ENCODE measurements around the gene GSN. TPM values are rescaled to one million over a fixed set of nuclear protein-coding genes. Genes with fewer than 3 reads are reported as not detected.

Gene GSN
- total and polyA plus RNA-seq, 2 of the 13 experiments (the other 11 are each of a cell fraction or from before 2014, with no cell fraction given) = 294 to 307 TPM

GRCh38 chr9:121242959-121243346, 25.0 kb upstream of the GSN start:
- CTCF ChIA-PET (ENCODE audit: low intra/inter-chr PET ratio, low total read pairs) = no interaction called here

More at GRCh38 chr9:121242959-121243346, 25.0 kb upstream of the GSN start:
- in situ Hi-C loops (cut with HindIII; ENCODE audit: extremely low pct_ligation_motif_present, low pct_unique_long_range_greater_than_20kb) = no loop called here
- no peak for ATAC-seq
- peaks cover 9% of the 10 kb centered on the region; the same call in 1 of the 2 replicates for H3K9me3 ChIP-seq (ENCODE audit: low read length)
- intact Hi-C loops (cut with micrococcal nuclease; ENCODE audit: unreplicated experiment) = no loop called here
- TF ChIP-seq MBD4 (IDR thresholded peaks at IDR 0.05; ENCODE audit: borderline replicate concordance, low read length) (no peak), ARID5B (CRISPR knock-in tag; IDR thresholded peaks at IDR 0.05) (no peak), PLSCR1 (CRISPR knock-in tag; IDR thresholded peaks at IDR 0.05; ENCODE audit: borderline replicate concordance) (no peak), ZNF331 (CRISPR knock-in tag; IDR thresholded peaks at IDR 0.05) (no peak), KLF15 (CRISPR knock-in tag; IDR thresholded peaks at IDR 0.05; ENCODE audit: borderline replicate concordance) (no peak), ZFY (CRISPR knock-in tag; IDR thresholded peaks at IDR 0.05) (no peak), FOXP1 (IDR thresholded peaks at IDR 0.05) (no peak), FOXP1 (CRISPR knock-in tag; IDR thresholded peaks at IDR 0.05) (no peak), SSRP1 (CRISPR knock-in tag; IDR thresholded peaks at IDR 0.05) (no peak), ZNF713 (CRISPR knock-in tag; IDR thresholded peaks at IDR 0.05) (no peak), ZNF24 (IDR thresholded peaks at IDR 0.05) (no peak), TCF7 (IDR thresholded peaks at IDR 0.05; ENCODE audit: low read depth) (no peak), HMGA1 (CRISPR knock-in tag; conservative IDR thresholded peaks at IDR 0.05) (no peak), ZBTB7A (CRISPR knock-in tag; IDR thresholded peaks at IDR 0.05) (no peak), ZNF614 (CRISPR knock-in tag; IDR thresholded peaks at IDR 0.05; ENCODE audit: borderline replicate concordance) (no peak), ZNF564 (CRISPR knock-in tag; IDR thresholded peaks at IDR 0.05) (no peak)
- no peaks in the 10 kb centered on the region for H3K36me3 ChIP-seq (replicated peaks in 1 of 2; ENCODE audit: control insufficient read depth in 1 of 2, insufficient read depth in 2 of 2, low read length in 2 of 2)
- H3K4me2 ChIP-seq (ENCODE audit: low read depth, low read length) = no peak overlapping the region
- no peak for DNase-seq (ENCODE audit: low spot score)
- H4K20me1 ChIP-seq (ENCODE audit: insufficient read depth, low read length) = no peaks in the 10 kb centered on the region
- WGBS (ENCODE audit: low lambda C conversion rate) = 45% methylated on average over 4 of the region's 4 CpGs
- POLR2A ChIA-PET = no interaction called here
- no peaks in the 10 kb centered on the region for H3K79me2 ChIP-seq (ENCODE audit: insufficient read depth, low read length)
- no peak overlapping the region for H3K4me3 ChIP-seq (replicated peaks in 1 of 3; ENCODE audit: insufficient read depth in 1 of 3, low read depth in 2 of 3, low read length in 3 of 3)
- no TSS peak for BruUV-seq (replicated peaks)
- peaks cover 0 to 24% of the 10 kb centered on the region in 2 experiments; a peak in 2 of 5 replicates for H3K27me3 ChIP-seq (ENCODE audit: control insufficient read depth in 1 of 2, insufficient read depth in 2 of 2, low read length in 2 of 2)
- FAIRE-seq = no peak
- no peak overlapping the region for H3K27ac ChIP-seq (ENCODE audit: extremely low read length, insufficient read depth, low read length)
- H3K4me1 ChIP-seq (ENCODE audit: insufficient read depth, low read length) = no peaks in the 10 kb centered on the region
- H2AFZ ChIP-seq (ENCODE audit: low read length) = no peak overlapping the region
- no peak overlapping the region for H3K9ac ChIP-seq (ENCODE audit: insufficient read depth, low read depth, low read length)

Measured in HepG2 (cell line).